ENCODE results near the gene TEX44. TPM values are rescaled to one million over a fixed set of nuclear protein-coding genes. Genes with fewer than 3 reads are reported as not detected.

The TEX44 gene
- total RNA-seq = not detected
- not detected for polyA plus RNA-seq (ENCODE audit: insufficient read depth in 1 of 8, insufficient read length in 8 of 8, low replicate concordance in 1 of 8)
- long read RNA-seq, donor 1 = 0 reads
- long read RNA-seq, donor 2 = 0 reads
- long read RNA-seq, donor 3 = 0 reads
- long read RNA-seq, donor 4 = 0 reads
- long read RNA-seq, donor 5 = 0 reads
- long read RNA-seq, donor 6 = 0 reads
- long read RNA-seq, donor 7 = 0 reads
- long read RNA-seq, donor 8 = 0 reads
- long read RNA-seq, donor 9 = 0 reads
- long read RNA-seq, donor 10 = 0 reads
- long read RNA-seq, donor 11 = 0 reads

DNA sequence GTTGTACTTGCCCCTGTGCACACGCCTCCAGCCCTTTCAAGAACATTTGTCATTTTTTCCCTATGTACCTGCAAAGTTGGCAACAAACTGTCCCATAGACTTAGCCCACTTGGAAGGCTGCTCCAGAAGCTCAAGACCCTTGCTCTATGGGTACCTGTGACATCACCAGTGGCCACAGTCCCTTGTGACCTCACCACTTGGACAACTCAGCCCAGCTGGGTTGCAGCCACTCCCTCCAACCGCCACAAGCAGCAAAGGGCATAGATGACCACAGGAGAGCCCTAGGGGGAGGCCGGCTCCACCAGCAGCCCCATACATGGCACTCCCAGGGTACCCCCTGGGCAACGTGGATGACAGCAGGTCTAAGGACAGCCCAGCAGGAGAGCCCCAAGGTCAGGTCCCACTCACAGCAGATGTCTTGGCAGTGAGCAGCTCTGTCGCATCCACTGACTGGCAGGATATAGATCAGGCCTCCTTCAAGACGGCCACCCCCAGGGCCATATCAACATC is at the start of gene TEX44:
Gene TEX44 (plus strand): TSS at position 229 of the 510 bp plus-strand sequence. CDS start 88 bp downstream, at position 317.
- DNase-seq = no peak
- no peaks in the 10 kb centered on the region for H3K9me3 ChIP-seq (replicated peaks; ENCODE audit: control insufficient read depth, low read depth, low read length)
- no peaks in the 10 kb centered on the region for H3K36me3 ChIP-seq (ENCODE audit: control insufficient read depth, insufficient read depth, low read length)
- H3K4me3 ChIP-seq (ENCODE audit: low read length) = no peak within 1 kb of the TSS
- H3K27ac ChIP-seq (ENCODE audit: low read length) = no peak within 1 kb of the TSS
- peaks cover 14% of the 10 kb centered on the region for H3K4me1 ChIP-seq (ENCODE audit: control insufficient read depth, insufficient read depth, low read length)
- no peaks in the 10 kb centered on the region for H3K27me3 ChIP-seq (ENCODE audit: control insufficient read depth, insufficient read depth, low read length)
- whole genome bisulfite sequencing (ENCODE audit: insufficient coverage) = 74% methylated on average over 6 of the region's 6 CpGs

DNA sequence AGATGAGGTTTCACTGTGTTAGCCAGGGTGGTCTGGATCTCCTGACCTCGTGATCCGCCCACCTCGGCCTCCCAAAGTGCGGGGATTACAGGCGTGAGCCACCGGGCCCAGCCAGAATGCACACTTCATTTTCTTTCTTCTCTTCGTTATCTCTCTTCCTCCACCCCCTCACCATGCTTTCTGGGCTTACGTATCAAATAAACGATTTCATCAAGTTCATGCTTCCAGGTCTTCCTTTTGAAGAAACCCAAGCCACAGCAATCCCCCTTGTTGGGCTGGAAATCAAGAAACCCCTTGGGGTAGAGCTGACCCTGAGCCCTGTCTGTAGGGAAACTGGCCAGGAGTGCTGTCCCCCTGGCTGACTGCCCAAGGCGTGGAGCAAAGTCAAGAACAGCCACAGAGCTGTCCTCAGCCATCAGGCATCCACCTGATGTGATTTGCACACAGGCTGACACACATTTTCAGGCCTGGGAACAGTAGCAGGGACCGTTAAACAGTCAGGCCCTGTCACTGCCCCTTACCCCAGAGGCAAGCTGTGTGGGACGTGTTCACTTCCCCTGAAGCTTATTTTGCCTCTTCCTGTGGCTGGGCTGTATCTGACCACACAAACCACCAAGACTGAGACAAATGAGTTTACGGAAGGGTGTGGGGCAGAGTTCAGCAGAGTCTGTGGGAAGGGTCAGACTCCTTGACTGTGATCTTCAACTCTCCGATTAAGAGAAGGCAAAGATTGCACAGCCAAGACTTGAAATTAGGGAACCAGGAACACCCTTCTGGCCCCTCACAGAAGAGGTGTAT is 47.4 kb upstream of the TEX44 start:
- Histone ChIP-seq H3K27ac (ENCODE audit: low read length) (peak overlapping the region; percentile 42), H3K36me3 (ENCODE audit: control insufficient read depth, insufficient read depth, low read length) (no peaks in the 10 kb centered on the region), H3K4me3 (ENCODE audit: low read length) (no peak overlapping the region), H3K4me1 (ENCODE audit: control insufficient read depth, insufficient read depth, low read length) (peaks cover 13% of the 10 kb centered on the region), H3K9me3 (replicated peaks; ENCODE audit: control insufficient read depth, low read depth, low read length) (peaks cover 11% of the 10 kb centered on the region), H3K27me3 (ENCODE audit: control insufficient read depth, insufficient read depth, low read length) (peaks cover 12% of the 10 kb centered on the region)
- WGBS (ENCODE audit: insufficient coverage) = 45% methylated on average over 11 of the region's 14 CpGs
- DNase-seq = peak; percentile 63

DNA sequence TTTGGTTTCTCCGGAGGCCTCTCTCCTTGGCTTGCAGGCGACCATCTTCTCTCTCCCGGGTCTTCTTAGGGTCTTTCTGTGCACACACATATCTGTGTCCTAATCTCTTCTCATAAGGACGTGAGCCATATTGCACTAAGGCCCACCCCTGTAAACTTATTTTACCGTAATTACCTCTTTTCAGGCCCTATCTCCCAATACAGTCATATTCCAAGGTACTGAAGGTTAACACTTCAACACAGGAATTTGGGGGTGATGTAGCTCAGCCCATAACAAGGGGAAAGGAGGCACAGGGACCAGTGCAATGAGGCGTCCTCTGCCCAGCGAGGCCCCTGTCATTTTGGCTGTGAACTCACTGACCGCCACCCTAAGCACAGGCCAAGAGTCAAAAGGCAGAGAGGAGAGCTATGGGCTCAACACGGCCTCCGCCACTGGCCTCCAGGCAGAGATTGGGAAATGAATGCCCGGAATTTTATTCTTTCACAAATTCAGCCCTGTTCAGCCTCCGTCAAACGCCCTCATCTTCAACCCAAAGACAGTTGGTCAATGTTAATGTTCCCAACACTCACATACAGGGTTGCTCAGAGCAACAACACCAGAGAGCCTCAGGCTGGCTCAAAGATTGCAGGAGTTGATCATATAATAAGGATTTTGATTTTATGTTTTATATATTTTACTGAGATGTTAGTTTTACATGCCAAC is 46.5 kb upstream of the TEX44 start:
- H3K4me1 ChIP-seq (ENCODE audit: control insufficient read depth, insufficient read depth, low read length) = peaks cover 13% of the 10 kb centered on the region
- H3K27ac ChIP-seq (ENCODE audit: low read length) = no peak overlapping the region
- peaks cover 11% of the 10 kb centered on the region for H3K9me3 ChIP-seq (replicated peaks; ENCODE audit: control insufficient read depth, low read depth, low read length)
- peaks cover 12% of the 10 kb centered on the region for H3K27me3 ChIP-seq (ENCODE audit: control insufficient read depth, insufficient read depth, low read length)
- DNase-seq = no peak
- 85% methylated on average over 11 of the region's 13 CpGs for WGBS (ENCODE audit: insufficient coverage)
- H3K4me3 ChIP-seq (ENCODE audit: low read length) = no peak overlapping the region
- H3K36me3 ChIP-seq (ENCODE audit: control insufficient read depth, insufficient read depth, low read length) = no peaks in the 10 kb centered on the region

DNA sequence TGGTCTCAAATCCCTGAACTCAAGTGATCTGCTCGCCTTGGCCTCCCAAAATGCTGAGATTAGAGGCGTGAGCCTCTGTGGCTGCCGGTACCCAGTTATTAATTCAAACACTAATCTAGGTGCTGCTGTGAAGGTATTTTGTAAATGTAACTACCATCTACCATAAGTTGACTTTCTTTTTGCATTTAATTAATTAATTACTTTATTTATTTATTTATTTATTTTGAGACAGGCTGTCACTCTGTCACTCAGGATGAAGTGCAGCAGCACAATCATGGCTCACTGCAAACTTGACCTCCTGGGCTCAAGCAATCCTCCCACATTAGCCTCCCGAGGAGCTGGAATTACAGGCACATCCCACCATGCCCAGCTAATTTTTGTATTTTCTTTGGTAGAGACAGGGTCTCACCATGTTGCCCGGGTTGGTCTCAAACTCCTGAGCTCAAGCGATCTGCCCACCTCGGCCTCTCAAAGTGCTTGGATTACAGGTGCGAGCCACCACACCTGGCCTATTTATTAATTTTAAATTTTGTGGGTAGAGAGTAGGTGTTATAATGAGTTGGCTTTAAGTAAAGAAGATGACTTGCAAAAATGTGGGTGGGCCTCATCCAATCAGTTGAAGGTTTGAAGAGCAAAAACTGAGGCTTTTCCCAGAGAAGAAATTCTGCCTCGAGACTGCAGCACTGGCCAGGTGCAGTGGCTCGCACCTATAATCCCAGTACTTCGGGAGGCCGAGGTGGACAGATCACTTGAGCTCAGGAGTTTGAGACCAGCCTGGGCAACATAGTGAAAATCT is 45.2 kb upstream of the TEX44 start:
- H3K36me3 ChIP-seq (ENCODE audit: control insufficient read depth, insufficient read depth, low read length) = no peaks in the 10 kb centered on the region
- H3K4me1 ChIP-seq (ENCODE audit: control insufficient read depth, insufficient read depth, low read length) = peaks cover 8% of the 10 kb centered on the region
- H3K27me3 ChIP-seq (ENCODE audit: control insufficient read depth, insufficient read depth, low read length) = peaks cover 6% of the 10 kb centered on the region
- H3K9me3 ChIP-seq (replicated peaks; ENCODE audit: control insufficient read depth, low read depth, low read length) = peaks cover 14% of the 10 kb centered on the region
- H3K4me3 ChIP-seq (ENCODE audit: low read length) = no peak overlapping the region
- no peak for DNase-seq
- H3K27ac ChIP-seq (ENCODE audit: low read length) = no peak overlapping the region
- WGBS (ENCODE audit: insufficient coverage) = no CpG with 5 or more reads among the region's 12 CpGs

DNA sequence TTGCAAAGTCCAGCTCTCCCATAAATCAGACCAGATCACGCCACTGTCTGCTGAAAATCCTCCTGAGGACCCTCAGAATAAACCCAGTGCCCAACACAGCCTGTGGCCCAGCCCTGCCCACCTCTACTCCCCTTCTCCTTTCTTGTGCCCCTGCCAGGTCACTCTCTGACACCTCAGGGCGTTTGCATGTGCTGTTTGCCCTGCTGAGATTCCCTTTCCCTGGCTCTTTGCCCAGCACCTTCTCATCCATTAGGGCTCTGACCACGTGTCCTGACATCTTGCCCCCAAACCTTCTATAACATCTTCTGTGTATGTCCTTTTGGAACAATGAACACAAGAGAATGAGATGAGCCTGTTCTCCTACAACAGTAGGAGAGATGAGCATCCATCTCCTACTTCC is 43.9 kb upstream of the TEX44 start:
- Histone ChIP-seq H3K27ac (ENCODE audit: low read length) (no peak overlapping the region), H3K4me1 (ENCODE audit: control insufficient read depth, insufficient read depth, low read length) (peaks cover 8% of the 10 kb centered on the region), H3K9me3 (replicated peaks; ENCODE audit: control insufficient read depth, low read depth, low read length) (peaks cover 10% of the 10 kb centered on the region), H3K27me3 (ENCODE audit: control insufficient read depth, insufficient read depth, low read length) (peaks cover 4% of the 10 kb centered on the region), H3K4me3 (ENCODE audit: low read length) (no peak overlapping the region), H3K36me3 (ENCODE audit: control insufficient read depth, insufficient read depth, low read length) (no peaks in the 10 kb centered on the region)
- WGBS (ENCODE audit: insufficient coverage) = 50% methylated on average over 1 of the region's 3 CpGs
- DNase-seq = no peak

DNA sequence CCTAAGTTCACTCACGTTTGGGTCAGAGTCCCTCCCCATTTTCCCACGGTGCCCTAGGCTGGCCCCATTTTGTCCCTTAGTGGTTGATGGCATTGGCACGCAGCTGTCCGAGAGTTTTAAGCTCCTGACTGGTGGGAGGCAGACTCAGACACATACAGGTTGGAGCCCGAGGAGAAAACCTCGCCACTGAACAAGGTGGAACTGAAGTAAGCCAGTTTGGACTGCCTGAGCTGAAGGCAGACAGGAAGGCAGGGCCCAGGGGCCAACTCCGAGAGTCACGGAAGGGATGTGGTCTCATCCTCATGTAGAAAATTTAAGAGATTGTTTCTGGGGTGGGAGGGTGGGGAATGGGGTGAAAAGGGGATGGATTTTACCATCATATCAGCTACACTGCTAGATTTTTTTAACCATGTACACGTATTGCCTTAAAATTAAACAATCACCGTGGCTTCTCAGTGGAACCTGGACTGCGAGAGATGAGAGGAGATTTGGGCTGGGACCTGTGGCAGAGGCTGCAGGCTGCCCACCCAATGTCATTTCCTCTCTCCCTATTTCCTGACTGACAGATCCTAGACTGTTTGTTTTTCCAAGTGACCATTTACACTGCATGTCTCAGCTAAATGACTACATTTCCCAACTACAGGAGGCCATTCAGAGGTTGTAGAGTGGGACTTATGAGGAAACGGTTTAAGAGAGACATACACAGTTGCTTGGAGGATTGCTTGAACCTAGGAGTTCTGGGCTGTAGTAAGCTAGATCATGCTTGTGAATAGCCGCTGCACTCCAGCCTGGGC is 43.0 kb upstream of the TEX44 start:
- no peak overlapping the region for H3K27ac ChIP-seq (ENCODE audit: low read length)
- H3K27me3 ChIP-seq (ENCODE audit: control insufficient read depth, insufficient read depth, low read length) = peaks cover 4% of the 10 kb centered on the region
- H3K36me3 ChIP-seq (ENCODE audit: control insufficient read depth, insufficient read depth, low read length) = no peaks in the 10 kb centered on the region
- DNase-seq = no peak
- peaks cover 10% of the 10 kb centered on the region for H3K9me3 ChIP-seq (replicated peaks; ENCODE audit: control insufficient read depth, low read depth, low read length)
- H3K4me3 ChIP-seq (ENCODE audit: low read length) = no peak overlapping the region
- peaks cover 15% of the 10 kb centered on the region for H3K4me1 ChIP-seq (ENCODE audit: control insufficient read depth, insufficient read depth, low read length)
- WGBS (ENCODE audit: insufficient coverage) = 54% methylated on average over 8 of the region's 13 CpGs

DNA sequence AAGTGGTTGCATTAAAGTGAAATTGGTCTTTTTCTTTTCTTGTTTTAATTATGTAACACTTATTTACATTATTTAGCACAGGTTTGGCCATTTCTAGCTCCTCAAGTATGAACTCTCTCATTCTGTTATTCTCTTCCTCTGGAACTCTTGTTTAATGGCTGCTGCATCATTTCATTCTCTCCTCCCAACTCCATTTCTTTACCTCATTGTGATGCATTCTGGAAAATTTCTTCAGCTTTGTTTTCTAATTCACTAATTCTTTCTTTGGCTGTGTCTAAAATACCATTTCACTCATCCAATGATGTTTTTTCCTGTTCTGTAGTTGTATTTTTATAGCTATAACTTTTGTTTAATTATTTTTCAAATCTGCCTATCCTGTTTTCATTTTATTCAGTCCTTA is 39.9 kb upstream of the TEX44 start:
- Histone ChIP-seq H3K36me3 (ENCODE audit: control insufficient read depth, insufficient read depth, low read length) (no peaks in the 10 kb centered on the region), H3K4me3 (ENCODE audit: low read length) (no peak overlapping the region), H3K9me3 (replicated peaks; ENCODE audit: control insufficient read depth, low read depth, low read length) (peaks cover 10% of the 10 kb centered on the region), H3K4me1 (ENCODE audit: control insufficient read depth, insufficient read depth, low read length) (peaks cover 21% of the 10 kb centered on the region), H3K27ac (ENCODE audit: low read length) (no peak overlapping the region), H3K27me3 (ENCODE audit: control insufficient read depth, insufficient read depth, low read length) (peaks cover 6% of the 10 kb centered on the region)
- no peak for DNase-seq

DNA sequence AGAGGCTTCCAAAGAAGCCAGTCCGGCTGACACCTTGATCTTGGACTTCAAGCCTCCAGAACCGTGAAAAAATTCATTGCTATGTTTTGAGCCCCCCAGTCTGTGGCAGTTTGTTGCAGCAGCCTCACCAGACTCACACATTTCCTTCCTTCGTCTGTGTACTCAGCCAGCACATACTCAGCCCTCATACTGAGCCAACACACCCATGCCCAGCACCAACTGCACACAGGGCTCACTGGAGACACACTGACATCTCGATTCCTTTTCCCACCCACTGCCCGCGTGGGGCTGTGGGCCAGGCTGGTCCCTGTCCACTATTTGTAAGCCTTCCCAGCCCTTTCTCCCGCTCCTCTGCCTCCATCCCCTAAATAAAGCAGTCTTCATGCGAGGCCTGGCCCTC is 38.3 kb upstream of the TEX44 start:
- peak overlapping the region; percentile 8 for H3K4me3 ChIP-seq (ENCODE audit: low read length)

More for the DNA sequence above, 38.3 kb upstream of the TEX44 start:
- no peak for DNase-seq
- WGBS (ENCODE audit: insufficient coverage) = 69% methylated on average over 8 of the region's 8 CpGs
- peaks cover 4% of the 10 kb centered on the region for H3K27me3 ChIP-seq (ENCODE audit: control insufficient read depth, insufficient read depth, low read length)
- peak overlapping the region; percentile 18 for H3K27ac ChIP-seq (ENCODE audit: low read length)
- peaks cover 22% of the 10 kb centered on the region for H3K4me1 ChIP-seq (ENCODE audit: control insufficient read depth, insufficient read depth, low read length)
- H3K9me3 ChIP-seq (replicated peaks; ENCODE audit: control insufficient read depth, low read depth, low read length) = peaks cover 10% of the 10 kb centered on the region
- H3K36me3 ChIP-seq (ENCODE audit: control insufficient read depth, insufficient read depth, low read length) = no peaks in the 10 kb centered on the region
